K562 (cell line): ENCODE measurements around the gene DNA2. TPM values are rescaled to one million over a fixed set of nuclear protein-coding genes. Genes with fewer than 3 reads are reported as not detected.
A peak's percentile ranks its signal among the peaks of the same experiment; 100 is the strongest.

Experiments
- ARHGAP35 ChIP-seq: fragments of 450-650 bp; IDR thresholded peaks from 2 replicates; pipeline ENCODE4 v1.6.1; 2018; ENCODE audit not compliant: partially characterized antibody
- ASH1L ChIP-seq: fragments of 450-650 bp; IDR thresholded peaks from 2 replicates; pipeline ENCODE4 v1.6.1; 2018; ENCODE audit warnings: borderline replicate concordance, mild to moderate bottlenecking, low read depth; ENCODE audit not compliant: partially characterized antibody
- CHD2 ChIP-seq: IDR thresholded peaks from 2 replicates; pipeline ENCODE4 v1.6.1; 2011; ENCODE audit warnings: low read depth, low read length
- FOXK2 ChIP-seq, 2 experiments: fragments of 450-650 bp; IDR thresholded peaks in 1 of 2; conservative IDR thresholded peaks in 1 of 2; 2 replicates each; pipeline ENCODE4 v1.6.1; 2016; ENCODE audit warnings: low read depth in 2 of 2, mild to moderate bottlenecking in 1 of 2
- HIVEP1 ChIP-seq: fragments of 250-450 bp; sonication (Bioruptor Pico); IDR thresholded peaks from 2 replicates; pipeline ENCODE4 v1.4.0; 2020; ENCODE audit warnings: mild to moderate bottlenecking
- HMGN3 ChIP-seq: IDR thresholded peaks from 2 replicates; pipeline ENCODE4 v1.6.1; 2011; ENCODE audit warnings: borderline replicate concordance, low read depth, mild to moderate bottlenecking, mixed read lengths, low read length; ENCODE audit not compliant: insufficient read length; ENCODE audit errors: extremely low read depth
- HSF4 ChIP-seq: fragments of 250-450 bp; sonication (Bioruptor Pico); IDR thresholded peaks from 2 replicates; pipeline ENCODE4 v2.1.2; 2022; ENCODE audit warnings: mild to moderate bottlenecking, moderate library complexity, borderline replicate concordance
- KLF13 ChIP-seq: fragments of 450-650 bp; IDR thresholded peaks from 2 replicates; pipeline ENCODE4 v1.6.1; 2016; ENCODE audit warnings: missing genetic modification characterization, low read depth, mild to moderate bottlenecking, missing compliant biosample characterization, moderate library complexity, borderline replicate concordance
- PHB ChIP-seq: fragments of 250-450 bp; sonication (Bioruptor Pico); IDR thresholded peaks from 2 replicates; pipeline ENCODE4 v1.5.0; 2021
- PTTG1 ChIP-seq: fragments of 450-650 bp; IDR thresholded peaks from 2 replicates; pipeline ENCODE4 v1.6.1; 2016; ENCODE audit warnings: low read depth, mild to moderate bottlenecking, missing genetic modification characterization, missing compliant biosample characterization
- RBM14 ChIP-seq: fragments of 200-400 bp; formaldehyde crosslinking; IDR thresholded peaks from 2 replicates; pipeline ENCODE4 v1.6.1; 2018; ENCODE audit warnings: low read depth, mild to moderate bottlenecking, low read length, moderate library complexity, borderline replicate concordance; ENCODE audit not compliant: insufficient read depth
- SIRT6 ChIP-seq: IDR thresholded peaks from one replicate; pipeline ENCODE4 v1.6.1; 2012; ENCODE audit warnings: low read depth, mild to moderate bottlenecking, control low read depth, inconsistent platforms, low read length, moderate library complexity
- SP1 ChIP-seq: sonication (generic); formaldehyde crosslinking; IDR thresholded peaks from 2 replicates; pipeline ENCODE4 v1.8.1; 2022; ENCODE audit warnings: mild to moderate bottlenecking, missing genetic modification reagents
- ZNF212 ChIP-seq: fragments of 450-650 bp; formaldehyde crosslinking; IDR thresholded peaks from 2 replicates; pipeline ENCODE4 v1.4.0; 2020; ENCODE audit warnings: mild to moderate bottlenecking
- ZZZ3 ChIP-seq: fragments of 450-650 bp; IDR thresholded peaks from 2 replicates; pipeline ENCODE4 v1.6.1; 2016; ENCODE audit warnings: antibody characterized with exemption, mild to moderate bottlenecking, moderate library complexity
- polyA plus RNA-seq, 8 experiments: library from polyadenylated mRNA; depleted of rRNA in 4 of 8; stranded (reverse) in 5 of 8; unstranded in 3 of 8; fragments of >200 nt; fragmentation: Nextera tagmentation in 2 of 8; fragmentation: Illumina TruSeq in 1 of 8; extraction: Ambion mirVana in 2 of 8; extraction: Trizol in 1 of 8; gene quantifications; 2 replicates each; pipeline versions ENCODE4 v1.2.1 to v1.2.3, GENCODE V29; 2011 to 2014; ENCODE audit warnings: inconsistent platforms in 1 of 8, missing spikeins in 1 of 8
- total RNA-seq, 7 experiments: library from RNA; depleted of rRNA in 6 of 7; stranded (reverse); fragments of >200 nt in 6 of 7; fragmentation: Illumina TruSeq in 2 of 7; extraction: Trizol in 2 of 7; gene quantifications; 2 replicates each; pipeline versions ENCODE4 v1.2.1 to v1.2.3, GENCODE V29; 2011 to 2021; ENCODE audit warnings: low replicate concordance in 1 of 7
- TF ChIP-seq, protein P1 (sequence below): sonication (generic); formaldehyde crosslinking; IDR thresholded peaks from 2 replicates; pipeline ENCODE4 v1.8.0; 2022; ENCODE audit warnings: mild to moderate bottlenecking, missing genetic modification reagents
- TF ChIP-seq, protein P2 (sequence below): fragments of 250-450 bp; sonication (Bioruptor Pico); IDR thresholded peaks from 2 replicates; pipeline ENCODE4 v1.6.1; 2021; ENCODE audit warnings: mild to moderate bottlenecking
- TF ChIP-seq, protein P3 (sequence below): sonication (generic); formaldehyde crosslinking; IDR thresholded peaks from 2 replicates; pipeline ENCODE4 v1.8.1; 2023; ENCODE audit warnings: mild to moderate bottlenecking, missing genetic modification reagents

DNA2 gene
- total and polyA plus RNA-seq, 9 of the 15 experiments (the other 6 are each of a cell fraction or from before 2014, with no cell fraction given), result 24.6 to 51.4 (median 40.8) TPM

DNA sequence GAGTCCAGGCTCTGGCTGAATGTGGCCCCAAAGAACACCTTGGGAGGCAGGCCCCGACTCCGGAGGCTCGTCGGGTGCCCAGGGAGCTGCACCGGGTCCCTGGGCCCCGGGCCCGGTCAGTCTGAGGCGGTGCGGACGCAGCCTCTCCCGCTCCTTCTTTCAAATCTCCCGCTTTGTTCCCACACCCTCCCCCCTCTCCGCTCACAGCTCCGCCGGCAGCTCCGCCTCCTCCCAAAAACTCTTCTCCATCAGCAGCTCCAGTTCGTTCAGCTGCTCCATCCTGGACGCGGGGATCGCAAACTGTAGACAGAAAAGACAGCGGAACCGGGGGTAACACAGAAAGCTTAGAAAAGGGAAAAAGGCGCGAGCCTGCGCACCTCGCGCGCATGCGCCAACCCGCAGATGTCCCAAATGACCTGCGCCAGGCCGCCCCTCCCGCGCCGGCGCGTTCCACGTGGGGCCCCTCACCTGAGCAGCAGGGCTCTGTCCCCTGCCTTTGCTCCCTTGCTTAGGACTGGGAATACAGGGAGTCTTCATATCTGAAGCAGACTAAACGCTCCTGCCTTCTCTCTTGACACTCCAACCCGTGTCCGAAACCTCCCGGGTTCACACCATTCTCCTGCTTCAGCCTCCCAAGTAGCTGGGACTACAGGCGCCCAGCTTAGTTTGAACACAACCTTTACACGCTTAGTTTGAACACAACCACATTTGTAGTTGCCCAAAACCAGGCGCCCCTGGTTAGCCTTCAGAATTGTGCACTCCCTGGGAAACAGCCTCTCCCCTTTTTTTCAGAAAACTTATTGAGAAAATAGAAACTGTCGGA lies at the start of gene DNA2 (continued):
- TF ChIP-seq, protein P1, sequence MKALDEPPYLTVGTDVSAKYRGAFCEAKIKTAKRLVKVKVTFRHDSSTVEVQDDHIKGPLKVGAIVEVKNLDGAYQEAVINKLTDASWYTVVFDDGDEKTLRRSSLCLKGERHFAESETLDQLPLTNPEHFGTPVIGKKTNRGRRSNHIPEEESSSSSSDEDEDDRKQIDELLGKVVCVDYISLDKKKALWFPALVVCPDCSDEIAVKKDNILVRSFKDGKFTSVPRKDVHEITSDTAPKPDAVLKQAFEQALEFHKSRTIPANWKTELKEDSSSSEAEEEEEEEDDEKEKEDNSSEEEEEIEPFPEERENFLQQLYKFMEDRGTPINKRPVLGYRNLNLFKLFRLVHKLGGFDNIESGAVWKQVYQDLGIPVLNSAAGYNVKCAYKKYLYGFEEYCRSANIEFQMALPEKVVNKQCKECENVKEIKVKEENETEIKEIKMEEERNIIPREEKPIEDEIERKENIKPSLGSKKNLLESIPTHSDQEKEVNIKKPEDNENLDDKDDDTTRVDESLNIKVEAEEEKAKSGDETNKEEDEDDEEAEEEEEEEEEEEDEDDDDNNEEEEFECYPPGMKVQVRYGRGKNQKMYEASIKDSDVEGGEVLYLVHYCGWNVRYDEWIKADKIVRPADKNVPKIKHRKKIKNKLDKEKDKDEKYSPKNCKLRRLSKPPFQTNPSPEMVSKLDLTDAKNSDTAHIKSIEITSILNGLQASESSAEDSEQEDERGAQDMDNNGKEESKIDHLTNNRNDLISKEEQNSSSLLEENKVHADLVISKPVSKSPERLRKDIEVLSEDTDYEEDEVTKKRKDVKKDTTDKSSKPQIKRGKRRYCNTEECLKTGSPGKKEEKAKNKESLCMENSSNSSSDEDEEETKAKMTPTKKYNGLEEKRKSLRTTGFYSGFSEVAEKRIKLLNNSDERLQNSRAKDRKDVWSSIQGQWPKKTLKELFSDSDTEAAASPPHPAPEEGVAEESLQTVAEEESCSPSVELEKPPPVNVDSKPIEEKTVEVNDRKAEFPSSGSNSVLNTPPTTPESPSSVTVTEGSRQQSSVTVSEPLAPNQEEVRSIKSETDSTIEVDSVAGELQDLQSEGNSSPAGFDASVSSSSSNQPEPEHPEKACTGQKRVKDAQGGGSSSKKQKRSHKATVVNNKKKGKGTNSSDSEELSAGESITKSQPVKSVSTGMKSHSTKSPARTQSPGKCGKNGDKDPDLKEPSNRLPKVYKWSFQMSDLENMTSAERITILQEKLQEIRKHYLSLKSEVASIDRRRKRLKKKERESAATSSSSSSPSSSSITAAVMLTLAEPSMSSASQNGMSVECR (CRISPR knock-in tag), result peak; percentile 92
- TF ChIP-seq ASH1L (no peak), HSF4 (CRISPR knock-in tag) (no peak), ZZZ3 (peak; percentile 87; the same call in 1 of the 2 replicates), CHD2 (no peak; the same call in 1 of the 2 replicates), FOXK2 (conservative IDR thresholded peaks at IDR 0.05 in 1 of 2, IDR thresholded peaks at IDR 0.05 in 1 of 2; ENCODE audit: low read depth in 2 of 2) (peak; percentile 11 to 32; a peak in 3 of 4 replicates), ARHGAP35 (no peak), RBM14 (no peak), ZNF212 (CRISPR knock-in tag) (no peak), SP1 (CRISPR knock-in tag) (peak; percentile 77), KLF13 (tag) (peak; percentile 48; the same call in 1 of the 2 replicates), HIVEP1 (CRISPR knock-in tag) (0 out of 2 replicates have a peak, but pooled peaks have one; percentile 7), HMGN3 (peak; percentile 82), SIRT6 (no peak), PTTG1 (tag) (no peak), PHB (0 out of 2 replicates have a peak, but pooled peaks have one; percentile 53)
- TF ChIP-seq, protein P2, sequence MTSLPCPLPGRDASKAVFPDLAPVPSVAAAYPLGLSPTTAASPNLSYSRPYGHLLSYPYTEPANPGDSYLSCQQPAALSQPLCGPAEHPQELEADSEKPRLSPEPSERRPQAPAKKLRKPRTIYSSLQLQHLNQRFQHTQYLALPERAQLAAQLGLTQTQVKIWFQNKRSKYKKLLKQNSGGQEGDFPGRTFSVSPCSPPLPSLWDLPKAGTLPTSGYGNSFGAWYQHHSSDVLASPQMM, result no peak
- TF ChIP-seq, protein P3, sequence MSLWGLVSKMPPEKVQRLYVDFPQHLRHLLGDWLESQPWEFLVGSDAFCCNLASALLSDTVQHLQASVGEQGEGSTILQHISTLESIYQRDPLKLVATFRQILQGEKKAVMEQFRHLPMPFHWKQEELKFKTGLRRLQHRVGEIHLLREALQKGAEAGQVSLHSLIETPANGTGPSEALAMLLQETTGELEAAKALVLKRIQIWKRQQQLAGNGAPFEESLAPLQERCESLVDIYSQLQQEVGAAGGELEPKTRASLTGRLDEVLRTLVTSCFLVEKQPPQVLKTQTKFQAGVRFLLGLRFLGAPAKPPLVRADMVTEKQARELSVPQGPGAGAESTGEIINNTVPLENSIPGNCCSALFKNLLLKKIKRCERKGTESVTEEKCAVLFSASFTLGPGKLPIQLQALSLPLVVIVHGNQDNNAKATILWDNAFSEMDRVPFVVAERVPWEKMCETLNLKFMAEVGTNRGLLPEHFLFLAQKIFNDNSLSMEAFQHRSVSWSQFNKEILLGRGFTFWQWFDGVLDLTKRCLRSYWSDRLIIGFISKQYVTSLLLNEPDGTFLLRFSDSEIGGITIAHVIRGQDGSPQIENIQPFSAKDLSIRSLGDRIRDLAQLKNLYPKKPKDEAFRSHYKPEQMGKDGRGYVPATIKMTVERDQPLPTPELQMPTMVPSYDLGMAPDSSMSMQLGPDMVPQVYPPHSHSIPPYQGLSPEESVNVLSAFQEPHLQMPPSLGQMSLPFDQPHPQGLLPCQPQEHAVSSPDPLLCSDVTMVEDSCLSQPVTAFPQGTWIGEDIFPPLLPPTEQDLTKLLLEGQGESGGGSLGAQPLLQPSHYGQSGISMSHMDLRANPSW (CRISPR knock-in tag), result no peak
